Measurements from ENCODE around the gene L3MBTL4. TPM values are rescaled to one million over a fixed set of nuclear protein-coding genes. Genes with fewer than 3 reads are reported as not detected.
A peak's percentile ranks its signal among the peaks of the same experiment; 100 is the strongest.

Gene L3MBTL4
- total and polyA plus RNA-seq, 12 donors: 3.9 to 22.6 (median 8.7) TPM

- TF ChIP-seq, protein P1, sequence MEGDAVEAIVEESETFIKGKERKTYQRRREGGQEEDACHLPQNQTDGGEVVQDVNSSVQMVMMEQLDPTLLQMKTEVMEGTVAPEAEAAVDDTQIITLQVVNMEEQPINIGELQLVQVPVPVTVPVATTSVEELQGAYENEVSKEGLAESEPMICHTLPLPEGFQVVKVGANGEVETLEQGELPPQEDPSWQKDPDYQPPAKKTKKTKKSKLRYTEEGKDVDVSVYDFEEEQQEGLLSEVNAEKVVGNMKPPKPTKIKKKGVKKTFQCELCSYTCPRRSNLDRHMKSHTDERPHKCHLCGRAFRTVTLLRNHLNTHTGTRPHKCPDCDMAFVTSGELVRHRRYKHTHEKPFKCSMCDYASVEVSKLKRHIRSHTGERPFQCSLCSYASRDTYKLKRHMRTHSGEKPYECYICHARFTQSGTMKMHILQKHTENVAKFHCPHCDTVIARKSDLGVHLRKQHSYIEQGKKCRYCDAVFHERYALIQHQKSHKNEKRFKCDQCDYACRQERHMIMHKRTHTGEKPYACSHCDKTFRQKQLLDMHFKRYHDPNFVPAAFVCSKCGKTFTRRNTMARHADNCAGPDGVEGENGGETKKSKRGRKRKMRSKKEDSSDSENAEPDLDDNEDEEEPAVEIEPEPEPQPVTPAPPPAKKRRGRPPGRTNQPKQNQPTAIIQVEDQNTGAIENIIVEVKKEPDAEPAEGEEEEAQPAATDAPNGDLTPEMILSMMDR (IDR thresholded peaks at IDR 0.05): no peak
- TF ChIP-seq POLR2A (IDR thresholded peaks at IDR 0.05): no peak
- no peaks in the 10 kb centered on the region for H3K27me3 ChIP-seq
- H3K9me3 ChIP-seq (replicated peaks in 1 of 3): no peaks in the 10 kb centered on the region
- H3K36me3 ChIP-seq (replicated peaks in 1 of 2): no peaks in the 10 kb centered on the region
- intact Hi-C loops (cut with DNase I): no loop called here
- no peak for DNase-seq
- peaks cover 8 to 20% of the 10 kb centered on the region in 2 donors for H3K4me1 ChIP-seq (replicated peaks in 1 of 2)
- WGBS, 4 donors: 44 to 67% (median 56%) methylated on average over 1 of the region's 1 CpG
- no peak overlapping the region for H3K27ac ChIP-seq
- H3K4me3 ChIP-seq: no peak overlapping the region
These were observed 308.5 kb downstream of the L3MBTL4 start for GRCh38 chr18:6106091-6106685.

DNA sequence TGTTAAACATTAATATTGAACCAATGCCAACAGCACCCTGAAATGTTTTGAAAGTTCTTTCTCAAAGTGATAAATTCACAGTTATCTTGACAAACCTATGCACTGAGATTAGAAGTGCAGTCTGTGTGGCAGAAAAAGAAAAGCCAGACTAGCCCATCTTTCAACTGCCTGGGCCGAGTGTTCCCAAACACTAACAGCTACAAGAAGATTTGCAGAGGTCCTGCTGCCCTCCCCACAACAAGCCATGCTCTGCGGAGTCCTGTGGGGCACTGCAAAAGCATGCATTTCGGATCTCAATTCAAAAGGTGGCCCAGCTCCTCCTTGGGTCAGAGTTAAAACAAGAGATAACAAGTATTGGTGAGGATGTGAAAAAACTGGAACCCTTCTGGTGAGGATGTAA, 311.0 kb downstream of the L3MBTL4 start:
- no peak for DNase-seq
- Histone ChIP-seq H3K4me3 (no peak overlapping the region), H3K27ac (no peak overlapping the region), H3K4me1 (replicated peaks in 1 of 2) (peaks cover 0 to 9% of the 10 kb centered on the region in 2 donors), H3K9me3 (replicated peaks in 1 of 3) (no peaks in the 10 kb centered on the region), H3K36me3 (replicated peaks in 1 of 2) (no peaks in the 10 kb centered on the region), H3K27me3 (no peaks in the 10 kb centered on the region)
- whole genome bisulfite sequencing, 4 donors: 76 to 82% (median 80%) methylated on average over 3 of the region's 3 CpGs
- intact Hi-C loops (cut with DNase I): no loop called here
- TF ChIP-seq, protein P1 (IDR thresholded peaks at IDR 0.05): no peak
- no peak for TF ChIP-seq POLR2A (IDR thresholded peaks at IDR 0.05)

DNA sequence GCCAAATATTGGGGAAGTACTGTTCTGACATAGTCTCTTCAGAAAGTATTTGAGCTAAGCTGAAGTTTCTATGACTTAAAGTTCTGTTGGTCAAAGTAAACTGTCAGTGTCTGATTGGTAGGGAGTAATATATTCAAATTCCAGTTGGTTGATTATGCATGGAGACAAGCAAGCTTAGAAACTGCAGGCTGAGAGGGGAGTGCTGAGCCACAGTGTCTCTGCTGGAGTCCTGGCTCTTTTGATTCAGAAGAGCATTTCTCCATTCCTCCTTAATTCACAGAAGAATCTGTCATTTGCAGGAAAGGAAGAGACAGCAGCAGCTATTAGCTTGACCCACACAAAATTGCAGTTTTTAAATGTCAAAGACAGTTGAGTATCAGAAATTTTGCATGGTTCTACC, 318.0 kb downstream of the L3MBTL4 start:
- DNase-seq: no peak
- H3K27me3 ChIP-seq: no peaks in the 10 kb centered on the region
- H3K27ac ChIP-seq: no peak overlapping the region
- H3K4me1 ChIP-seq (replicated peaks in 1 of 2): peaks cover 0 to 9% of the 10 kb centered on the region in 2 donors
- H3K4me3 ChIP-seq: no peak overlapping the region
- no peaks in the 10 kb centered on the region for H3K36me3 ChIP-seq (replicated peaks in 1 of 2)
- no peaks in the 10 kb centered on the region for H3K9me3 ChIP-seq (replicated peaks in 1 of 3)
- intact Hi-C loops (cut with DNase I): no loop called here
- TF ChIP-seq, protein P1 (IDR thresholded peaks at IDR 0.05): no peak
- no peak for TF ChIP-seq POLR2A (IDR thresholded peaks at IDR 0.05)

DNA sequence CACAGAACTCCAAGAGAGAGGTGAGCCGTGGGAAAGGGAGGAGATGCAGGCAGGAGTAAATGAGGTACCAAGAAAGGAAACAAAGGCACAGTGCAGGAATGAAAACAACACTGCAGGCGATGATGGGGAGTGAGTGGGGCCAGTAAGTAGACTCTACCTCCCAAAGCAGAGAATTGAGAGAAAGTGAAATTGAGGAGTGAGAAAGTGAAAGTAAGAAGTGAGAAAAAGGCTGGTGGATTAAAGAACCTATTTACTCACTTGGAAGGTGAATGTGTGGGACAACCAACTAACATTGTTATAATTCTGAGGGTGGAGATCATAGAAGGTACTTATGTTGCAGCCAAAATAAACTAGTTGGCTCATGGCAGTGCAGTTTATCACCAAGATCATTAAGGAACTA, 326.3 kb downstream of the L3MBTL4 start:
- H3K9me3 ChIP-seq (replicated peaks in 1 of 3): no peaks in the 10 kb centered on the region
- 86 to 94% (median 90%) methylated on average over 2 of the region's 2 CpGs for WGBS, 4 donors
- no peaks in the 10 kb centered on the region for H3K27me3 ChIP-seq
- peak overlapping the region in 1 of 4 donors; percentile 11 for H3K4me3 ChIP-seq
- TF ChIP-seq POLR2A (IDR thresholded peaks at IDR 0.05): no peak
- TF ChIP-seq, protein P1 (IDR thresholded peaks at IDR 0.05): no peak
- H3K27ac ChIP-seq: no peak overlapping the region
- no peak for DNase-seq
- H3K4me1 ChIP-seq (replicated peaks in 1 of 2): peaks cover 0 to 9% of the 10 kb centered on the region in 2 donors
- H3K36me3 ChIP-seq (replicated peaks in 1 of 2): no peaks in the 10 kb centered on the region
- intact Hi-C loops (cut with DNase I): no loop called here

All from adrenal gland (tissue), 12 donors.